Mesothelial cell of epicardium (in vitro differentiated cells): Measurements from ENCODE around the gene RFWD3. TPM values are rescaled to one million over a fixed set of nuclear protein-coding genes. Genes with fewer than 3 reads are reported as not detected.

Experiments used
- DNase-seq, 2 experiments: peaks; one replicate each; pipeline ENCODE4 v3.0.0; 2021; ENCODE audit warnings: low spot score in 2 of 2; ENCODE audit not compliant: unreplicated experiment in 2 of 2
- H3K27ac Mint-ChIP-seq: 2 replicates; pipeline ENCODE4 v1.8.0; 2021; ENCODE audit warnings: mixed read lengths
- H3K27me3 Mint-ChIP-seq: 2 replicates; pipeline ENCODE4 v1.8.0; 2021; ENCODE audit warnings: low read depth, mixed read lengths
- H3K36me3 Mint-ChIP-seq: 2 replicates; pipeline ENCODE4 v1.8.0; 2021; ENCODE audit warnings: mixed read lengths
- H3K4me1 Mint-ChIP-seq: 2 replicates; pipeline ENCODE4 v1.8.0; 2021; ENCODE audit warnings: mixed read lengths
- H3K4me3 Mint-ChIP-seq: 2 replicates; pipeline ENCODE4 v1.8.0; 2021; ENCODE audit warnings: mild to moderate bottlenecking, moderate library complexity, mixed read lengths
- H3K9me3 Mint-ChIP-seq: 2 replicates; pipeline ENCODE4 v1.8.0; 2021; ENCODE audit warnings: mixed read lengths
- CTCF ChIP-seq: fragments of 200-600 bp; sonication (generic); IDR thresholded peaks from one replicate; pipeline ENCODE4 v1.5.0; 2021; ENCODE audit warnings: antibody characterized with exemption; ENCODE audit not compliant: unreplicated experiment
- total RNA-seq: library from RNA; stranded (reverse); gene quantifications from 3 replicates; pipeline ENCODE4 v1.2.1, GENCODE V29; 2021

Gene RFWD3
- total RNA-seq, result 32.7 to 36.8 TPM (median 35.3 TPM) in 3 replicates

GRCh38 chr16:74666425-74667254 lies at the start of gene RFWD3:
Gene RFWD3 (minus strand): TSS chr16:74666877. CDS start chr16:74661449, 5,428 bp downstream.
- DNase-seq, result peak; percentile 94
- H3K4me3 Mint-ChIP-seq, result peak within 1 kb of the TSS; percentile 94
- H3K9me3 Mint-ChIP-seq, result peaks cover 12% of the 10 kb centered on the region
- H3K27ac Mint-ChIP-seq, result peak within 1 kb of the TSS; percentile 97
- H3K27me3 Mint-ChIP-seq, result peaks cover 4% of the 10 kb centered on the region
- no peak for TF ChIP-seq CTCF
- H3K36me3 Mint-ChIP-seq, result peaks cover 14% of the 10 kb centered on the region
- peaks cover 15% of the 10 kb centered on the region for H3K4me1 Mint-ChIP-seq

GRCh38 chr16:74716355-74716754 lies 49.7 kb upstream of the RFWD3 start:
- no peak overlapping the region for H3K27ac Mint-ChIP-seq
- no peak for DNase-seq
- no peaks in the 10 kb centered on the region for H3K36me3 Mint-ChIP-seq
- no peak overlapping the region for H3K4me3 Mint-ChIP-seq
- H3K27me3 Mint-ChIP-seq, result peaks cover 7% of the 10 kb centered on the region
- TF ChIP-seq CTCF, result no peak
- no peaks in the 10 kb centered on the region for H3K9me3 Mint-ChIP-seq
- H3K4me1 Mint-ChIP-seq, result no peaks in the 10 kb centered on the region

DNA sequence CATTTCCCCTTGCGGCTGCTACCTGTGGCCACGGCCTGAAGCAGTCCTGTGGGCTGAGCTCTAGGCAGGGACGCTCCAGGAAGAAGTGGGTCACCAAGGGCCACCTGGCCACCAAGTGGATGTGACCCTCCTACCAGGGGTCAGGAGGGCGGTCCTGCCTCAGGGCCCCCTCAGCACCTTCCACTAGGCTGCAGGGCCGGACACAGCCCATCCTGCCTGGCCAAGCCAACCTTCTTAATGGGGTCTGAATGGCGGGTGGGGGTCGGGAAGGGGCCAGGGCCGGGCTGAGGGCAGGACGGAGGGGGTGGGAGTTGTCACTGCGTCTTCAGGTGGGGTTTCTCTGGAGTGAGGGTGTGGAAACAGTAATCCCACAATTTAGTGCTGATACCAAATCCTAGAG lies 47.2 kb upstream of the RFWD3 start:
- H3K4me3 Mint-ChIP-seq, result no peak overlapping the region

GRCh38 chr16:74713325-74713724 lies 46.6 kb upstream of the RFWD3 start:
- H3K27me3 Mint-ChIP-seq, result peaks cover 7% of the 10 kb centered on the region
- H3K9me3 Mint-ChIP-seq, result no peaks in the 10 kb centered on the region
- no peak for TF ChIP-seq CTCF
- H3K4me1 Mint-ChIP-seq, result no peaks in the 10 kb centered on the region
- no peaks in the 10 kb centered on the region for H3K36me3 Mint-ChIP-seq
- DNase-seq, result no peak
- H3K27ac Mint-ChIP-seq, result no peak overlapping the region
- no peak overlapping the region for H3K4me3 Mint-ChIP-seq

More for the DNA sequence above, 47.2 kb upstream of the RFWD3 start:
- no peak overlapping the region for H3K27ac Mint-ChIP-seq
- no peaks in the 10 kb centered on the region for H3K4me1 Mint-ChIP-seq
- no peak for DNase-seq
- no peaks in the 10 kb centered on the region for H3K9me3 Mint-ChIP-seq
- no peak for TF ChIP-seq CTCF
- H3K36me3 Mint-ChIP-seq, result no peaks in the 10 kb centered on the region
- peaks cover 3% of the 10 kb centered on the region for H3K27me3 Mint-ChIP-seq

DNA sequence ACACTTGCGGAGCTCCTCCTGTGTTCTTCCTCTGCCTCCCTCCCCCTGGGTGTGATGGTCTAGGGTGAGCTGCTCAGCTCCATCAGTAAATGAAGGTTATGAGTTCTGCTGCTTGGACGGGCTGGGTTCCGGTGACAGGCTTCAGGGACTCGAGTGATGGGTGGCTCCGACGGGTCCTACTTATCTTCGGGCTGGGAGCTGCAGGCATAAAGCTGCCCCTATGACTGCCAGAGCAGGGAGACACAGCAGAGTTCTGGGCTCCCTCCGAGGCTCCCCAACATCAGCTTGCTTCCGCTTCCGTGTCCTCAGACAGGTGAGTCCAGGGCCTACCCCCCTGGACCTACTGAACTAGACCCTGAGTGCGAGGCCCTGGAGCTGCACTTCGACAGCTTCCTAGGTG lies 45.3 kb upstream of the RFWD3 start:
- TF ChIP-seq CTCF, result no peak
- no peaks in the 10 kb centered on the region for H3K36me3 Mint-ChIP-seq
- peaks cover 10% of the 10 kb centered on the region for H3K27me3 Mint-ChIP-seq
- H3K9me3 Mint-ChIP-seq, result no peaks in the 10 kb centered on the region
- H3K27ac Mint-ChIP-seq, result no peak overlapping the region
- no peak overlapping the region for H3K4me3 Mint-ChIP-seq
- H3K4me1 Mint-ChIP-seq, result no peaks in the 10 kb centered on the region
- no peak for DNase-seq
